ENCODE data around the gene NR2C2. TPM values are rescaled to one million over a fixed set of nuclear protein-coding genes. Genes with fewer than 3 reads are reported as not detected.

The NR2C2 gene
- 12.3 to 18.0 TPM (median 16.7 TPM) in 5 replicates for total RNA-seq (2022; extraction: Qiagen RNA extraction)

DNA sequence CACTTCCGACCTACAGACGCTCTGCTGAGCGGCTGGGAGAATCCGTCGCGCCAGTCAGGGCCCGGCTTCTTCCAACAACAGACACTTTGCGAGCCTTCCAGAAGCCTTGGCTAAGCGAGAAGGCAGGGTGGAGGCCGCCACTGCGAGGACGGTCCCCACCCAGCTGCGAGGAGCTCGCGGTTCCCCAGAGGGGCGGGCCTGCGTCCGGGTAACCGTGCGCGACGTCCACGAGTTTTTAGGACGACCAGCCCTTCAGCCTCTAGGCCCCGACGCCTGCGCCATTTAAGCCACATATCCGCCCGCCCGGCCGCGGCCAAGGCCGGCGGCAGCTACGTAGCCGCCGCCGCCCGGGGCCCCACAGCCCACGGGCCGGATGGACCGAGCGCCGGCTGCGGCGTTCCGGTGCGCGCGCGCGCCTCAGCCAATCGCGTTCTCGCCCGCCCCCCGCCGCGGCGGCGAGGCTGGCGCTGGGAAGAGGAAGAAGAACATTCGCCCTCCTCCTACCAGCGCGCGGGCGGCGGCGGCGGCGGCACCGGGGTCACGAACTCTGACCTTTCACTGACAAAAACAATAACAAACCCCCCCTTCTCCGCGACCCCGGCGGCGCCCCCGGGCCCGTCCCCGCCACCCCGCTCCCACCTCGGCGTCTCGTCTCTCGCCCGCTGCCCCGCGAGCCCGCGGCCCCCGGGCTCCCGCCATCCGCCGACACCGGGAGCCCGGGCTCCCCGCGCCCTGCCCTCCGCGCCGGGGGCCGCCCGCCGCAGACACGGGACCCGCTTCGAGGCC is at the start of gene NR2C2:
NR2C2 (plus strand) TSS at position 484 of the 786 bp plus-strand sequence. CDS start 56,332 bp downstream, outside the sequence.

DNA sequence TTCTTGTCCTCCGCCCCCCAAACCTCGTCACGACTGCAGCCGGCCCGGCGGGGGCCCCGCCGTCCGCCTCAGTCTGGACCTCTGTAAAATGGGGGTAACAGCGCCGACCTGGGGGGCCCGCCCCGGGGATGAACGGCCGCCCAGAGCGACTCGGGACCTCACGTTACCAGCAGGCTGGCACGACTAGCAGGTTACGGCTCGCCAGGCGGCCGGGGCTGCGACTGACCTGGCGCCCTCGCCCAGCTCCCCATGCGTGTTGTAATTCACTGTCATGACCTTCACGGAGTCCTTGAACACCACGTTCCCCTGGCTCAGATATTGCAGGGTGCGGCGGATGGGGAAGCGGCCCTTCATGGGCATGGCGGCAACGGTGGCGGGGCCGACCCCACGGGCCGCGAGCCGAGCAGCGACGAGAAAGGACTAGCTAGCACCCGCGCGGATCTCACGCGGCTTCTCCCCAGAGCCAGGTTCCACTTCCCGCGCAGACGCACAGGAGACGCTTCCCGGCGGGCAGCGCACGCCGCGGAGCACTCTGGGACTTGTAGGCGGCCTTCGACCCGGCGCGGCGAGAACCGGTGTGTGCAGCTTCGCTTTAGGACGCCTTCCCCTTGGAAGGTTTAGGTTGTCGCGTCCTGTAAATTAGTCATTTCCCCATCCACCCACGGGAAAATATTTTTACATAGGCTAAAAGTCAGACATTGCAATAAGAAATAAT is 117.6 kb downstream of the NR2C2 start, which contains the start of gene MRPS25:
MRPS25 (minus strand) TSS at position 481 of the 715 bp plus-strand sequence; CDS start at position 360, 121 bp downstream.

Other genes with a start within 250 kb of the NR2C2 start
- 0.02 to 0.03 TPM (median 0.03 TPM) in 4 of 5 replicates, not detected in the other for gene FGD5, start 128.6 kb upstream of the NR2C2 start, total RNA-seq (2022; extraction: Qiagen RNA extraction)
- gene MRPS25, start 117.7 kb downstream of the NR2C2 start, total RNA-seq (2022; extraction: Qiagen RNA extraction): 48.7 to 62.1 TPM (median 60.7 TPM) in 5 replicates
- 8.4 to 10.2 TPM (median 9.4 TPM) in 5 replicates for gene RBSN, start 151.6 kb downstream of the NR2C2 start, total RNA-seq (2022; extraction: Qiagen RNA extraction)